ENCODE results near the gene MMUT. TPM values are rescaled to one million over a fixed set of nuclear protein-coding genes. Genes with fewer than 3 reads are reported as not detected.

MMUT gene
- total and polyA plus RNA-seq, 2 experiments from 2014 or later: 8.7 to 12.4 TPM

- DNase-seq (ENCODE audit: low spot score): no peak
- Histone ChIP-seq H3K4me2 (no peak within 1 kb of the TSS), H3F3A (replicated peaks; ENCODE audit: low read depth) (no peaks in the 10 kb centered on the region), H3K27me3 (ENCODE audit: insufficient read depth) (no peaks in the 10 kb centered on the region), H2AFZ (no peak within 1 kb of the TSS), H3K36me3 (ENCODE audit: insufficient read depth) (no peaks in the 10 kb centered on the region), H3K79me2 (replicated peaks; ENCODE audit: insufficient read depth) (no peaks in the 10 kb centered on the region), H4K20me1 (replicated peaks; ENCODE audit: insufficient read depth) (no peaks in the 10 kb centered on the region), H3K4me1 (ENCODE audit: insufficient read depth) (no peaks in the 10 kb centered on the region), H3K27ac (ENCODE audit: low read depth) (no peak within 1 kb of the TSS), H3K4me3 (no peak within 1 kb of the TSS), H3K9me2 (ENCODE audit: insufficient read depth) (no peaks in the 10 kb centered on the region)
- no peak for ATAC-seq
- H3K36me3 Mint-ChIP-seq (ENCODE audit: low read depth): no peaks in the 10 kb centered on the region
- TF ChIP-seq JUNB (IDR thresholded peaks at IDR 0.05; ENCODE audit: unreplicated experiment) (no peak), STAT1 (IDR thresholded peaks at IDR 0.05; ENCODE audit: unreplicated experiment) (no peak), ETS1 (IDR thresholded peaks at IDR 0.05) (no peak), NANOG (IDR thresholded peaks at IDR 0.05; ENCODE audit: borderline replicate concordance) (no peak), ZNF462 (CRISPR knock-in tag; IDR thresholded peaks at IDR 0.05) (no peak)
- H3K9me3 Mint-ChIP-seq: no peaks in the 10 kb centered on the region
- no peaks in the 10 kb centered on the region; the same call in 2 of the 3 replicates for H3K4me1 Mint-ChIP-seq
- H3K4me3 Mint-ChIP-seq: no peak within 1 kb of the TSS
- H3K27me3 Mint-ChIP-seq (ENCODE audit: insufficient read depth, low read depth, poor library complexity): no peaks in the 10 kb centered on the region
- no peak within 1 kb of the TSS for H3K27ac Mint-ChIP-seq
Measured at GRCh38 chr6:49499623-49500022, 36.6 kb upstream of the MMUT start, which contains the start of gene GLYATL3. TSS of gene GLYATL3 (plus strand) at chr6:49499923. CDS start at chr6:49511991, 12,068 bp downstream.

- H3K9me3 Mint-ChIP-seq: no peaks in the 10 kb centered on the region
- no peaks in the 10 kb centered on the region; the same call in 2 of the 3 replicates for H3K4me1 Mint-ChIP-seq
- no peaks in the 10 kb centered on the region; the same call in 2 of the 3 replicates for H3K36me3 Mint-ChIP-seq (ENCODE audit: low read depth)
- H3K79me2 ChIP-seq (replicated peaks; ENCODE audit: insufficient read depth): no peaks in the 10 kb centered on the region
- H3K4me2 ChIP-seq: no peak overlapping the region
- H3K4me1 ChIP-seq (ENCODE audit: insufficient read depth): no peaks in the 10 kb centered on the region
- no peak overlapping the region for H2AFZ ChIP-seq
- no peaks in the 10 kb centered on the region for H4K20me1 ChIP-seq (replicated peaks; ENCODE audit: insufficient read depth)
- DNase-seq (ENCODE audit: low spot score) (no peak), ATAC-seq (no peak)
- no peak overlapping the region for H3K4me3 Mint-ChIP-seq
- no peak overlapping the region for H3K4me3 ChIP-seq
- no peak overlapping the region for H3K27ac ChIP-seq (ENCODE audit: low read depth)
- H3K27me3 ChIP-seq (ENCODE audit: insufficient read depth): no peaks in the 10 kb centered on the region
- H3K9me2 ChIP-seq (ENCODE audit: insufficient read depth): no peaks in the 10 kb centered on the region
- H3F3A ChIP-seq (replicated peaks; ENCODE audit: low read depth): no peaks in the 10 kb centered on the region
- no peaks in the 10 kb centered on the region for H3K27me3 Mint-ChIP-seq (ENCODE audit: insufficient read depth, low read depth, poor library complexity)
- no peaks in the 10 kb centered on the region for H3K36me3 ChIP-seq (ENCODE audit: insufficient read depth)
- H3K27ac Mint-ChIP-seq: no peak overlapping the region
- no peak for TF ChIP-seq REST (IDR thresholded peaks at IDR 0.05; ENCODE audit: unreplicated experiment)
- TF ChIP-seq ZNF331 (CRISPR knock-in tag; IDR thresholded peaks at IDR 0.05; ENCODE audit: low read depth): no peak
- no peak for TF ChIP-seq POLR2AphosphoS5 (IDR thresholded peaks at IDR 0.05; ENCODE audit: low read depth)
- TF ChIP-seq, protein P1, sequence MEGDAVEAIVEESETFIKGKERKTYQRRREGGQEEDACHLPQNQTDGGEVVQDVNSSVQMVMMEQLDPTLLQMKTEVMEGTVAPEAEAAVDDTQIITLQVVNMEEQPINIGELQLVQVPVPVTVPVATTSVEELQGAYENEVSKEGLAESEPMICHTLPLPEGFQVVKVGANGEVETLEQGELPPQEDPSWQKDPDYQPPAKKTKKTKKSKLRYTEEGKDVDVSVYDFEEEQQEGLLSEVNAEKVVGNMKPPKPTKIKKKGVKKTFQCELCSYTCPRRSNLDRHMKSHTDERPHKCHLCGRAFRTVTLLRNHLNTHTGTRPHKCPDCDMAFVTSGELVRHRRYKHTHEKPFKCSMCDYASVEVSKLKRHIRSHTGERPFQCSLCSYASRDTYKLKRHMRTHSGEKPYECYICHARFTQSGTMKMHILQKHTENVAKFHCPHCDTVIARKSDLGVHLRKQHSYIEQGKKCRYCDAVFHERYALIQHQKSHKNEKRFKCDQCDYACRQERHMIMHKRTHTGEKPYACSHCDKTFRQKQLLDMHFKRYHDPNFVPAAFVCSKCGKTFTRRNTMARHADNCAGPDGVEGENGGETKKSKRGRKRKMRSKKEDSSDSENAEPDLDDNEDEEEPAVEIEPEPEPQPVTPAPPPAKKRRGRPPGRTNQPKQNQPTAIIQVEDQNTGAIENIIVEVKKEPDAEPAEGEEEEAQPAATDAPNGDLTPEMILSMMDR (conservative IDR thresholded peaks at IDR 0.05; ENCODE audit: low read depth in 2 of 2): no peak
- no peak for TF ChIP-seq STAT1 (IDR thresholded peaks at IDR 0.05; ENCODE audit: unreplicated experiment)
- TF ChIP-seq CREB1 (CRISPR knock-in tag; IDR thresholded peaks at IDR 0.05; ENCODE audit: low read depth): no peak
Measured at GRCh38 chr6:49499126-49499525, 36.1 kb upstream of the MMUT start.

All from GM23338 (cell line).